ENCODE results near the gene VENTX.
"Not testable (repeated sequence)": the region's sequence is repeated elsewhere in the genome, so short reads cannot be mapped to it uniquely, and the experiment has no call there.

The VENTX gene

GRCh38 chr10:133214468-133215410 lies 22.9 kb upstream of the VENTX start:
- DNase-seq (ENCODE audit: low read depth in 2 of 2): no peak

GRCh38 chr10:133215586-133215985 lies 22.1 kb upstream of the VENTX start:
- no peak for DNase-seq (ENCODE audit: low read depth in 2 of 2)

DNA sequence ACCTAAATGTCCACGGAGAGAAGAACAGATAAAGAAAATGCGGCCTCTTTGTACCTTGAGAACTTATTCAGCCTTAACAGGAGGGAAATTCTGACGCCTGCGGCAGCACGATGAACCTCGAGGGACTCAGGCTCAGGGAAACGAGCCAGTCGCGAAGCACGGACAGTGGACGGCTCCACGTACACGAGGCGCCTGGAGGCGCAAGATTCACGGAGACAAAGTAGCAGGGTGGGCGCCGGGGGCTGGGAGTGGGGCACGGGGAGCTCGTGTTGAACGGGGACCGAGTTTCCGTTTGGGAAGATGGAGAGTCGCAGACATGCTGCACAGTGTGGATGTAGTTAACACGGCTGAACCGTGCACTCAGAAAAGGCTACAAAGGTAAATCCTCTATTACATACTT lies 20.9 kb upstream of the VENTX start:
- DNase-seq (ENCODE audit: low read depth in 2 of 2): no peak

DNA sequence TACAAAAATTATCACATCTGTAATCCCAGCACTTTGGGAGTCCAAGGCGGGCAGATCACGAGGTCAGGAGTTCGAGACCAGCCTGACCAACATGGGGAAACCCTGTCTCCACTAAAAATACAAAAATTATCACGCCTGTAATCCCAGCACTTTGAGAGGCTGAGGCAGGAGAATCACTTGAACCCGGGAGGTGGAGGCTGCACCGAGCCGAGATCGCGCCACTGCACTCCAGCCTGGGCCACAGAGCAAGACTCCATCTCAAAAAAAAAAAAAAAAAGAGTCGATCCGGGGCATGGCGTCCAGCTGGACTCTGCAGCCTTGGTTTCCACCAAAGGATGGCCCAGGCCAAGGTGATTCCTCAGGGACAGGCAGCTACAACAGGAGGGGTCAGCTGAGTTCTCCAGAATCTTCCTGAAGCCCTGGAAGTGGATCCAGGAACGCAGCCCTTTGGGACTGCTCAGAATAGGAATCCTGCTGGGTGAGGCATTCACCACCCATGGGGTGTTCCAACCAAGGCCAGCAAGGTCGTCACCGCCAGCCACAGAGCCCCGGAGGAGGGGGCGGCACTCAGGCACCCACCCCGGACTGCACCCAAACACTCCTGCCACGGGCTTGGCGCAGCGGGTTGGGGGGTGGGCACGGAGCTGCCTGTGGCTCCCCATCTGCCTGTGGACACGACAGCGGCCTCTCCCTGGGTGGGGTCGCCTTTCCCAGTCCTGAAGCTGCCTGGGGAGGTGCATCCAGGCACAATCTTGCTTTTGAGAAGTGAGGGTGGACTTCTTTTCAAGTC lies 19.7 kb upstream of the VENTX start:
- DNase-seq (ENCODE audit: low read depth in 2 of 2): no peak

DNA sequence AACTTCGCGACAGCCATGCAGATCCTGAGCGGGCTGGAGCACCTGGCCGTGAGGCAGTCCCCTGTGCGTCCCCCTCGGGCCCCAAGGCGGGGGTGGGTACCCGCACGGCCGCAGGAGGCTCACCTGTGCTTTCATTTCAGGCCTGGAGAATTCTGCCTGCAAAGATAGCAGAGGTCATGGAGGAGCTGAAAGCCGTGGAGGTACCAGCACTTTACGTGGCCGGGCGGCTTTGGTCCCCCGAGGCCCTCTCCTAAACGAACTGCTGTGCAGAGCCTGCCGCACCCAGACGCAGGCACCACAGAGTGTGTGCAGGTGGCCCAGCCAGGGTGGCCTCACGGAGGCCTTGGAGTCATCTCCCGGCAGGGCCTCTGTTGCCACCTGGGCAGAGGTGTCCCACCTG lies 18.8 kb upstream of the VENTX start:
- no peak for DNase-seq (ENCODE audit: low read depth in 2 of 2)

DNA sequence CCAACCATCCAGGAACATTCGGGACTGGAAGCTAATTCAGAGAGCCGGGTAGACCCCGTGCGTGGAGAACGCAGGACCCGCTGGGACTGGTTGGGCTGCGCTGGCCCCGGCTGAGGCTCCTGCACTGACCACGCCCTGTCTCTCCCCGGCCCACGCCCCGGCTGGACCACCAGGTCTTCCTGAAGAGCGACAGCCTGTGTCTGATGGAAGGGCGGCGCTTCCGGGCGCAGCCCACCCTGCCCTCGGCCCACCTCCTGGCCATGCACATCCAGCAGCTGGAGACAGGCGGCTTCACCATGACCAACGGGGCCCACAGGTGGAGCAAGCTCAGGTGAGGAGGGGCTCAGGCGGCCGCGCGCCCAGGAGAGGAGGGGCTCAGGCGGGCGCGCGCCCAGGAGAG lies 17.9 kb upstream of the VENTX start:
- no peak for DNase-seq (ENCODE audit: low read depth in 2 of 2)

GRCh38 chr10:133221331-133221730 lies 16.3 kb upstream of the VENTX start:
- no peak for DNase-seq (ENCODE audit: low read depth in 2 of 2)

DNA sequence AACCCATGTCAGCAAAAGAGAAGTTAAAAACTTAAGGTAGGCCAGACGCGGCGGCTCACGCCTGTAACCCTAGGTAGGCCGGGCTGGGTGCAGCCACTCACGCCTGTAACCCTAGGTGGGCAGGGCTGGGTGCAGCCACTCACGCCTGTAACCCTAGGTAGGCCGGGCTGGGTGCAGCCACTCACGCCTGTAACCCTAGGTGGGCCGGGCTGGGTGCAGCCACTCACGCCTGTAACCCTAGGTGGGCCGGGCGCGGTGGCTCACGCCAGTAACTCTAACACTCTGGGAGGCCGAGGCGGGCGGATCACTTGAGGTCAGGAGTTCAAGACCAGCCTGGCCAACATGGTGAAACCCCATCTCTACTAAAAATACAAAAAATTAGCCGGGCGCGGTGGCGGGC lies 15.9 kb upstream of the VENTX start:
- not testable (repeated sequence) for DNase-seq (ENCODE audit: low read depth in 2 of 2)

- no peak for DNase-seq (ENCODE audit: low read depth in 2 of 2)
Measured at GRCh38 chr10:133224076-133224475, 13.6 kb upstream of the VENTX start.

GRCh38 chr10:133224756-133225372 lies 12.8 kb upstream of the VENTX start:
- DNase-seq (ENCODE audit: low read depth in 2 of 2): no peak

- no peak for DNase-seq (ENCODE audit: low read depth in 2 of 2)
Measured at GRCh38 chr10:133225707-133226191, 11.9 kb upstream of the VENTX start.

DNA sequence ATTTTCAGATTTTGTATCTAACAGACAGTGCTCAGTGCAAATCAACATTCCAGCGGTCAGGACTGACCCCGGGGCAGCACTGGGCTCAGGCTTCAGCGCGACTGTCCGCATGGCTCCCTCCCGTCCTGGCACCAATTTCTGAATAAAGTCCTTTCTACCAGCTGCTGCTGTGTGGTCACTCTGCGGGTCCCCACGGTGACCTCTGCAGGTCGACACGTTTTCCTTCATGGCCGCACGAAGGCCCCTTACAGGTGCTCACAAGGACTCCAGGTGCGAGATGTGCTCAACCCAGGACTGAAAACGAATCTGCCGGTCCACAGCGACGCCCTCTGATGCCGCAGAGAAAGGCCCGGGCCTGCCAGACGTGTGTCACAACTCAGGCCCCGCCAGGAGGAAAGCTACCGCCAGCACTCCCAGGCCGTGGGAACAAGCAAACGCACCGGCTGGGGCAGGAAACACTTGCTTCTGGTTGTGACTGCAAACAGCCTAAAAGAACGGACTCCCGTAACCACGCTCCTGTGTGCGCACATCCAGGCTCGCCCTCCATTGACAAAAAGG lies 11.3 kb upstream of the VENTX start:
- no peak for DNase-seq (ENCODE audit: low read depth in 2 of 2)

- no peak for DNase-seq (ENCODE audit: low read depth in 2 of 2)
Measured at GRCh38 chr10:133227256-133227655, 10.4 kb upstream of the VENTX start.

DNA sequence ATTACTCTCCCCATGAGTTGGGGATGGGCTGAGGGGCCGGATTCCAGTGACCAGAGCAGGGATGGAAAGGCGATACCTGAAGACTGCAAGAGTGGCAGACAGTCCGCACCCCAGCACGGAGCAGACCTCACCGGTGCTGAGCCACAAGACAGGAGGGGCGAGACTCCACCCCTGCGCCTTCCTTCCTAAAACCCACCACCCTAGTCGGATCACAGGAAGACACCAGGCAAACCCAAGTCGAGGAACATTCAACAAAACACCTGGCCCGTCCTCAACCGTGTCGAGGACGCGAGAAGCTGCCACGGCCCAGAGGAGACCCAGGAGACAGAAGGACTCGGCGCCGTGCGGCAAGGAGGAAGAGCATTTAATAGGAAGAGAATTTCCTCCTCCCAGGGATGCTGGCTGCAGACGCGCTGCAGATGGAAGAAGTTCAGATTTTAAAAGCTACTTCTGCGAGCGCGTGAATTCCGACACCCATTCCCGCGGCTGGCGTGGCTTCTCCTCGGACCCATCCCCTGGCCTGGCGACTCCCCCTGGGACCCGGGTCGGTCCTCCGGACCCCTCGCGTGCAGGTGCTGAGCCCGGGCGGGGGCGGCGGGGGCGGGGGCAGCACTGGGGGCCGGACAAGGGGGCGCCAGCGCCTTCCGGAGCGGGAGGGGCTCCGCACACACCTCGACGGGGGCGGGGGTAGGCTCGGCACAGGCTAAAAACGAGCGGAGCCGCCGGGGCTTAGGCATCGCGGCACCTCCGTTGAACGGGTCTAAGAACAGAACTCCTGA lies 8.2 kb upstream of the VENTX start:
- no peak for DNase-seq (ENCODE audit: low read depth in 2 of 2)

- DNase-seq (ENCODE audit: low read depth in 2 of 2): no peak
Measured at GRCh38 chr10:133230044-133230361, 7.7 kb upstream of the VENTX start, which contains the start of gene UTF1. UTF1 (plus strand) TSS chr10:133230217; CDS start chr10:133230289, 72 bp downstream.

- no peak for DNase-seq (ENCODE audit: low read depth in 2 of 2)
Measured at GRCh38 chr10:133230387-133231195, 7.1 kb upstream of the VENTX start.

- DNase-seq (ENCODE audit: low read depth in 2 of 2): no peak
Measured at GRCh38 chr10:133231244-133231945, 6.3 kb upstream of the VENTX start.

DNA sequence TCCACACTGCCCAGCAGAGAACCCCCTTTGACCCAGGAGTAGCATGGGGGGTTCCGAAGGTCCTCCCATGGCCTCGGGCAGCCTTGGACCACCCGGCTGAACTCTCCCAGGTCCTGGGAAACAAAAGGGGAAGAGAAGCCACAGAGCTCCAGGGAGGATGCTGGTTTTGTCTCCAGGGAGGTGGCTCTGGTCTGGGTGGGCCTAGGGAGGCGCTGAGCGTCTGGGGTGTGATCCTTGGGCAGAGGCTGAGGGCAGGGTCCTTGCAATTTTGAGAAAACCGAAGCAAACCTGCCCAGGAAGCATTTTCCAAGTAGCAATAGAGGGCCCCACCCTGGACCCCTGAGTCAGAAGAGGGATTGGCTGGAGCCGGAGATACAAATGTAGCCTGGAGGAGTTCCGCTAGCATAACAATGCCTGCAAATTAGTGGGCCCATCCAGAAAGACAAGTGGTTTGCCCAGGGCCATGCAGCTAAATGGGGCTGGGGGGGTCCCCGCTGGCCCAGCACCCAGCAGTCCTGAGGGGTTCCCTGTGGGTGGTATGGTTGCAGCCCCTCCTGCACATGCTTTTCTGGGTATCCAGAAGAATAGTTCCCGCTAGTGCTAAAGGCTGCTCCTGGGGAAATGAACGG lies 5.6 kb upstream of the VENTX start:
- DNase-seq (ENCODE audit: low read depth in 2 of 2): no peak

DNA sequence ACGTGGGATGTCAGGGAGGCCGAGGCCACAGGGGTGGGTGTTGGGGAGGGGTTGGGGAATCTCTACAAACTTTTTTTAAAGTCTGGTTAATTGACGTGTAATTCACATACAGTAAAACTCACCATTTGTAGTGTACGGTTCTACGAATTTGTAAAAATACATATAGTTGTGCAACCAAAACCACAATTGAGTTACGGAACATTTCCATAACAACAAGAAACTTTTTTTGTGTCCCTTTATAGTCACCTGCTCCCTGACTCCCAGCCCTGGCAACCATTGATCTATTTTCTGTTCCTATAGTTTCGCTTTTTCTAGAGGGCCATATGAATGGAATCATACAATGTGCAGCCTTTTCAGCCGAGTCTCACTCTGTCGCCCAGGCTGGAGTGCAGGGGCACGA lies 2.9 kb upstream of the VENTX start:
- DNase-seq (ENCODE audit: low read depth in 2 of 2): not testable (repeated sequence)
